NCI-H82 treated with DMSO at 0.1 percent for 48 hours (cell line): ENCODE data around the gene RASGRF2.
A peak's percentile ranks its signal among the peaks of the same experiment; 100 is the strongest.

Source experiments
- DNase-seq: peaks from one replicate; lab custom pipeline; 2025; ENCODE audit not compliant: unreplicated experiment; lab: John Stamatoyannopoulos, UW

Gene RASGRF2

DNA sequence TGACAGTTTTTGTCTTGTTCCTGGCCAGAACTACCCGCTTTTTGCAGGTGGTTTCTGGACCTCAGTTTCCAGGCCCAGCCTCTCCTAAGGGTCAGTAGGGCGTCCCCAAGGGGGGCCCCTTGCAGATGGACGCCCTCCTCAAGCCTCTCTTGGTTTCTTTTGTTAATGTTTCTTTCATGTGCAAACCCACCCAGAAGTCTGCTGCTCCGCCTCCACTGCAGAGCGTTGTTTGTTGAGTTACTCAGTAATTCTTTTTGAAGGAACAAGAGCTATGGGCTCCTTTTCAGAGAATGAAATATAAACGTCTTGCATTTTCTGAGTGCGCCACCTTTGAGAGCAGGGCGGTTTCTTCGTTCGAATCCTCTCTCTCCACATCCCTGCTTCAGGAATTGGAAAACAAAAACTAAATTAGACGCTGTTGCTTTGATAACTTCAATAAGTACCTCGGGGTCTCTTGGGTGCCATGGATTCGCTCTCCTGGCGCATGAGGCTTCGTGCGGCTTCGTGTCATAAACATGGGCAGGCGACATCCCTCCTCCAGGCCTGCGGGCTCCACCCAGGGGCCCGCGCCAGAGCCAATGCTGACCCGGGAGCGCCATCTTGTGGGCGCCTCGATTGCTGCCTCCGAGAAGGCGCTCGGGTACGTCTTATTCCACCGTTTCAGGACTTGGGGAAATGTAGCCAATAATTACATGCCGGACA, 234.6 kb downstream of the RASGRF2 start:
- DNase-seq: peak; percentile 40

DNA sequence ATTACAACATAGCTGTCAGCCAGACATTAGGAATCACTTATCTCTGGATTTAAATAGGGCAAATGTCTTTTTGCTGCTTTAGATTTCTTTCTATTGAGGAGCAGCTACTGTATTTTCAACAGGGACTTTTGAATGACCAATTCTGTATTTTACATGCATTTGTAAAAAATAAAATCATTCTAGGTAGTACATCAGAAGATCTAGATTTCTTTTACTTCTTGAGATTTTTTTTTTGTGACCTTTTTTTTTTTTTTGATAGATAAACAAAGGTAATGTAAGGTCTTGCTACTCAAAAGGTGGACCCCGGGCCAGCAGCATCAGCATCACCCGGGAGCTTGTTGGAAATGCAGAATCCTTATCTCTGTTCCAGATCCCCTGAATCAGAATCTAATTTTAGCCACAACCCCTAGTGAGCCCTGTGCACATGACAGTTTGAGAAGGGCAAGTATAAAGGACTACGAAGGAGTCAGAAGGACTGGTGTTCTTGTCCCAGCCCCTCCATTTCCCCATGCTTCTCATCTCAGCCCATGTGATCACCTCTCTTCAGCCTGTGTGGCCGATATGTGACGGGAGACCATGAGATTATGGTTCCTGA, 235.3 kb downstream of the RASGRF2 start:
- DNase-seq: no peak

DNA sequence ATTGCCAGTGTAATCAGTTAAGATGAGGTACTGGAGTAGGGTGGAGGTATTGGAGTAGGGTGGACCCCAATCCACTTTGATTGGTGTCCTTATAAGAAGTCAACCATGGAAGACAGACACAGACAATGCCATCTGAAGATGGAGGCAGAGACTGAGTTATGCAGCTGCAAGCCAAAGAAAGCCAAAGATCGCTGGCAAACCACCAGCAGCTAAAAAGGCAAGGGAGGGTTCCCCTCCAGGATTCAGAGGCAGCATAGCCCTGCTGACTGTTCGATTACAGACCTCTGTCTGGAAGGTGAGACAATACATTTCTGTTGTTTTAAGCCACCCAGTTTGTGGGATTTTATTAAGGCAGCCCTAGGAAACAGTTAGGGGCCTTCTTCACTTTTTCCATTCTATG, 242.5 kb downstream of the RASGRF2 start:
- no peak for DNase-seq

DNA sequence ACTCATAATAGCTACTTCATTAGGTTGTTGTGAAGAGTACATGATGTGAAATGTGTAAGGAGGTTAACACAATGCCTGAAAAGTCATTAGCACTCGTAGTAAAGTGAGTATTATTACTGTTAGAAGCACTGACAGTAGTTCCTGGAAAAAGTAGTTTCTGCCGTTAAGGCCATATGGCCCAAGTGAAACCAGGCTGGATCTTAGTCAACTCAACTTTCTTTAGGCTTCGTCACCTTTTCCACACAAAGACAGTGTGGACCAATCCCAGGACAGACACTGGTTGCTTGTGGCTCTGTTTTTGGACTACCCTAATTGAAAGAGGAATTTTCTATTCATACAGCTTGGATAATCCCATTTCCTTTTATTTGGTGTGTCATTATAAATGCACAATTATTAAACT, 243.6 kb downstream of the RASGRF2 start:
- no peak for DNase-seq

DNA sequence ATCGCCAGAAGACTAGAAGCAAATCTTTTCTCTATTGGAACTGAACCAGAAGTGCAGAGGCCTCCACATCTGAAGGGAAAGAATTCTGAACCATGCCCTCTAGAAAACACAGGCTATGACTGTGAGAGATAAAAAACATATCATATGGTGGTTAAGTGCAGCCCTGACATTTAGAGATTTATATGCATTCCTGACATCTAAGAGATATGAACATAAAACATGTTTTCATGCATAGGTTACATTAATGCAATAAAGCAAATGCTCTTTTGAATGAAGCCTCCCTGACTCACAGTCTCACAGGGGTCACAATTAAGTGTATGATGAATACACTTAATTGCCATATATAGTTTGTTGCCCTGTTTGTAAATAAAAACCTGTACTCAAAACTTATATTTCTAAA, 244.0 kb downstream of the RASGRF2 start:
- DNase-seq: no peak

DNA sequence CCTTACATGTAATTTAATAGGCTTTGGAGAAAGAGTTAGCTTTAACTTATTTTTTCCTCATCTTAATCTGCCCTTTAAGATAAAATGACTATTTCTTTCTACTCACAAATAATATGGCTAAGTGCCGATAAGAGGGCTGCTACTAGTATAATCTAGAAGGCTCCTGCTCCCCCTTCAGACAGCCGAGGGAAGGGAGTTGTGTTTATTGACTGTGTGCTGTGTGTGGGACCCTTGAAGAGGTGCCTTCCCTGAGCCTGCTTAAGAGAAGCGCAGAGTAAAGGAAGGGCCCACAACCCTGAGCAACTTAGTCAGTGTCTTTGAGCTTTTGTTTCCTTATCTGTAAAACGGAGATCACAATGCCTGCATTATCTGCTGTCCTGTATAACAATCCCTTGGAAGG, 244.9 kb downstream of the RASGRF2 start:
- DNase-seq: no peak

DNA sequence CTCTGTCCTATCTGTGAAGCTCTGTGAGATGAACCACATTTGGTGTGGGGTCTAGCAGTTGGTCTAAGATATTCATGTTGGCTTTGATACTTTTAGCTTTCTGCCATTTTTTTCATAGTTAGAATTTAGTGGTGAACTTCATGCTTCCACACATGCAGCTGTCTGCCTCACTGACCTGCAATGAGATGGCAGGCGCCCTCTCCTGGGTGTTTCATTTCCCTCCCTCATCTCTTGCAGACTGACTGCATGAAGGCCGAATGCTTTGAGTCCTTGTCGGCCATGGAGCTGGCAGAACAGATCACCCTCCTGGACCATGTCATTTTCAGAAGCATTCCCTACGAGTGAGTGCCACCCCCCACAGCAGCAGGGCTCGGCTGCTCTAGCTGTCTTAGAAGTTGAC, 246.8 kb downstream of the RASGRF2 start:
- DNase-seq: no peak

DNA sequence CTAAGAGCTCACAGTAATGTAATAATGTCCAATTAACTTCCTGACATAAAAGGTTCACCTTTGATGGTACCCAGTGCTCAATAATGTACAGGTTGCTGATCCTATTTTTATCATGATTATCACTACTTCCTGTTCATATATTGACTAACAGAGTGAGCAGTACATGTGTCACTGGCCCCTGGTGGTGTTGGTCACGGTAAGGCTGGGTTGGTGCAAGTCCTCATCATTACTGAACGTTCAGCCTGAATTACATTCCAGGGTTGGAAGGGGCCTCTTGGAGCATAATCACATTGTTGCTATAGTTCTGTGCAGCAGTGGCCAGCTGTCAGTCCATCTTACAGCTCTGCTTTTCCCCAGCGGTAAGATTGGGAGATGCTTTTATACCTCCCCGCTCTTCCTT, 248.7 kb downstream of the RASGRF2 start:
- no peak for DNase-seq

DNA sequence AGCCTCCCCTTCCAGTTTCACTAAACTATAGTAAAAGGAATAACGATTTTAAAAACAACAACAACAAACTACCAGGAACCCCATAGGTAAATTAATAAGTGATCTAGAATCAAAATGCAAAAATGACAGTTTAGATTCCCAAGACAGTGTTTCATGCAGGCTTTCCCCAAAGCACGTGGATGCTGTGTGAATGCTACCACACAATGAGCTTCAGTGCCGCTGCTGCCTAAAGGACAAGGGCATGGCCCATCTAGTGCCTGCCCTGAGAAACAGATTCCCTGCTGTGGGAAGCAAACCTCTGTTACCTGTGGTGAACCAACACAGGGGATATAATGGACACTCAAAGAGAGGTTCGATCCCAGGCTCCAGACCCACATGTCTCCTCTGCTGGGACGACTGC, 249.2 kb downstream of the RASGRF2 start:
- DNase-seq: no peak

DNA sequence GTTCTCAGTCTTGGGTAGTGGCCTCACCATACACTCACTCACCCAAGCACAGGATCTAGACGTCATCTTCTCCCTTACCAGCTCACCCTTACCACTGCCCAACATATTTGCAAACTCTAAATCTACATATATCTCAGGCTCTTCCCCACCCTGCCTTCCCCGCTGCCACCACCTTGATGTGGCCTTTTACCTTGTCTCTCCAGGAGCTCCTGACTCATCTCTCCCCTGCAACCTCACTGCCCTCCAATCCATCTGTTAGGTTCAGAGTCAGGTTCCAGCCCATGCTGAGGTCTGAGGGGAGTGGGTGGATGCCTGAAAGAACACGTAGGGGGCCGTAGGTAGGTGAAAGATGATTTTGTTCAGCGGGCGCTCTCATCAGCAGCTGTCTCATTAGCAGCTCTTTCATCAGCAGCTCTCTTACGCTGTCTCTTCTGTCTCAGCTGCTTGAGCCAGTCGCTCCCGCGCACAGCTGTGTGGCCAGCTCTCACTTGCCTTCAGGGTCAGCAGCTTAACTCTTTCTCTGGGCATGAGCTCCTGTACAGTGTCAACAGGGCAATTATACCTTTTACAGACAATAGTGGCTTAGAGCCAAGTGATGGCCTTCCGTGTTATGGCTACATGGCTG, 249.8 kb downstream of the RASGRF2 start:
- no peak for DNase-seq

DNA sequence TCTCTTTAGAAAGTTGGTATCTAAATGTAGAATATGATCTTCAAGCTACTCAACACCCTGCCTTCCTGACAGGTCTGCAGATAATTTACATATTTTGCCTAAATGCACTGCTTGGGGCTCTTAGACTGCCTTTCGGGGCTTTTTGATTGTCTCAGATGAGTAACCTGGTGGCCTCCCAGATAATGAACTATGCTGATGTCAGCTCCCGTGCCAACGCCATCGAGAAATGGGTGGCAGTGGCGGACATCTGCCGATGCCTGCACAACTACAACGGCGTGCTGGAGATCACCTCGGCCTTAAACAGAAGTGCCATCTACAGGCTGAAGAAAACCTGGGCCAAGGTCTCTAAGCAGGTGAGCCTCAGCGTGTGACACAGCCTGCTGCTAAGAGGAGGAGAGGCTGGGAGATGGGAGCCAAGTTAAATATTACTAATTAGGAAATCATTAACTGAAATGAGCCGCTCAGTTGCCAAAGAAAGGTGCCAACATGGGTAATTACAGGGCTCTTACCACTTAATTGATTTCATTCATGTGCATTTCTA, 252.1 kb downstream of the RASGRF2 start:
- DNase-seq: no peak

DNA sequence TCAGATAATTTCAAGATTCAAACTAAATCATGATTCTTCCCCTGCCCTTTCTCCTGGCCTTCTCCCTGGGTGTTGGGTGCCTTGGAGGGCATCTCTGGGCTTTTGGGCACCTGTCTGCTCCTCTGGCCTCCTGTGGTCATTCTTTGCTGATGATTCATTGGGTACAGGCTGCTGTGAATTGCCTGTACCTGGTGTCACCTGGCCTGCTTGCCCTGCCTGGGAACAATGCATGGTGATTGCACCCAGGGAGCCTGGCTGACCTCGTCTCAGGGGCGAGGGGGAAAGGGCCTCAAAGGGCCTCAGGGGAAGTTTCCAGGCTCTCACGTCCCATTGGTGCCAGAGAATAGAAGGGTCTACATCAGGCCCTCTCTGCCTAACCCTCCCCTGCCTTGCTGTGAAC, 252.9 kb downstream of the RASGRF2 start:
- DNase-seq: no peak

DNA sequence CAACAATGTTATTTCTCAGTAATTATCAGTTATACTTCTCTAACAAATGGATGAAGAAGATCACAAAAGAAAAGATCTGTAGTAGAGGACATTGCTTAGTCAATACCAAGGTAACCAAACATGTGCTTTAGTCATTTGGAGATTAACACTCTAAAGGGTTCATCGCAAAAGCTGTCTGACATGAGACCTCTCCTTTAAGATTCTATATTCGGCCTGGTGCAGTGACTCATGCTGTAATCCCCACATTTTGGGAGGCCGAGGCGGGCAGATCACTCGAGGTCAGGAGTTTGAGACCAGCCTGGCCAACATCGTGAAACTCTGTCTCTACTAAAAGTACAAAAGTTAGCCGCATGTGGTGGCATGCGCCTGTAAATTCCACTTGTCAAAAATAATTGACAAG, 254.7 kb downstream of the RASGRF2 start:
- no peak for DNase-seq

DNA sequence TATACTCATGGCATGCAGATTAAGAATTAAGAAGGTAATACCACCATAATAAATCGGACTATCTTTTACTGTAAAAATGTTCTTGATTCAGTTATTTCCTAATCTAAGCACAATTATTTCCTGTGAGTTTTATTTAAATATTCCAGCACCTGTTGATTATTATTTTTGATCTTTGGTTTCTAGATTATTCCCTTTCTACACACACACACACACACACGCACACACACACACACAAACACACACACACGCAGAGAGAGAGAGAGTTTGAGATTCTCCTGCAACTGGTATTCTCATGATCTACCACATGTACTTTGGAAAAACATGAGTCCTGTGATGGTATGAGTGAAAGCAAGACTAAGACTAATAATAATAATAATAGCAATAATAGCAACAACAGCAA, 256.0 kb downstream of the RASGRF2 start:
- no peak for DNase-seq

DNA sequence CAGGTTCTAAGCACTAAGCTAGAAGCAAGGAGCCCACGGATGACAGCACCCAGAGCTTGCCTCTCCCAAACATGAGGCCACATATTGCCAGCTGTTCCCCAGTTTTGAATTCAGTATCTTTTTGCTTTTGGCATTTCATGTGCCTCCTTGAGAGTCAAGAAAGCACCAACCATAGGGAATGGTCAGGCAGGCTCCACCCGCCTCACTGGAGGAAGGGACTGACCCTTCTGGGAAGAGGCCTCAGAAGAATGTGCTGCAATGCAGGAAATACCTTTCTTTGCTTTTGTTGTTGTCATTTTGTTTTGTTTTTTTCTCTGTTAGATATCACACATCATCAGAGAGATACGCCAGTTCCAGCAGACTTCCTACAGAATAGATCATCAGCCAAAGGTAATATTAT, 259.2 kb downstream of the RASGRF2 start:
- DNase-seq: no peak

DNA sequence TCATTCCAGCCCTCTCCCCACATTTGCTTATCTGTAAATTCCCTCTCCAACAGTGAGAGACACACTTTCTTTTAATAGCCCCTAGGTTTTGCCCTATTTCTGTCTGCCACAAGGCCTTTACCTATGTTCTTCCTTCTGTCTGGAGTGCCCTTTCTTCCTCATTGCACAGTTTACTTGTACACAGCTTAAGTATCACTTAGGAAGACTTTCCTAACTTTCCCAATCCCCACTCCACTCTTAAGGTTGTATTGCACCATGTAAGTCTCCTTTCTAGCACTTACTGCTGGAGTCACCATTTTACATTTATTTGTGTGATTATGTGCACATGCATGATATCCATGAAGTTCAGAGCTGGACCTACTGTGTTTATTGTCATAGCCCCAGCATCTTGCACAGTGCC, 262.1 kb downstream of the RASGRF2 start:
- DNase-seq: no peak

DNA sequence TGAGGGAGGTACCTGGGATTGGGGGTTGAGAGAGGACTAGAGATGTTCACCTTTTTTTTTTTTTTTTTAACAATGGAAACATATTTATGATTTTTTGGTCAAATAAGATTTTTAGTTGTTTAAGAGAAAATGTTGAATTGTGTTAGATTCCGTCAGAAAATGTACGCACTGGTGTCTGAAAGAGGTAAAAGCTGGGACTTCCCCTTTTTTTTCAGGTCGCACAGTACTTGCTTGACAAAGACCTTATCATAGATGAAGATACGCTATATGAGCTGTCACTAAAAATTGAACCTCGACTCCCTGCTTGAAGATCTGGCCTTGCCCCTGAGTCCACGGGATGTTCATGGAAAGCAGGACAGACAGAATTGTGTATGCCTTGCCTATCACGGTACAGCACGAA, 265.3 kb downstream of the RASGRF2 start:
- DNase-seq: no peak

DNA sequence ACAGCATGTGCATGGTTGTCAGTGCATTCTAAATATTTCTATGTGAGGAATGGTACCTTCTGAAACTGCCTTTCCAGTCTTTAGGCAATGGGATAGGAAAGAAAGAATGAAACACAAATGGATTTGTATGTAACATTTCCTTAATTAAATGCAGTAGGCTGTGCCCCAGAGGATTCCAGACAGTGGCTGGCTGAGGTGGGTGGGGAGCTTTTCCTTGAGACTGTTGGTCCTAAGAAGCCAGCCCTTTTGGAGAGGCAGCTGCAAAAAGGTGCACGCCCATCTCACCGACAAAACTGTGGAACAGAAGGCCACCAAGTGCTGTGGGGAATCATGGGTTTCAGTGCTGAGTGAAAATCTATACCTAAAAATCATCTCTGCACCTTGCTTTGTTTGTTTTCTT, 266.1 kb downstream of the RASGRF2 start:
- DNase-seq: no peak

DNA sequence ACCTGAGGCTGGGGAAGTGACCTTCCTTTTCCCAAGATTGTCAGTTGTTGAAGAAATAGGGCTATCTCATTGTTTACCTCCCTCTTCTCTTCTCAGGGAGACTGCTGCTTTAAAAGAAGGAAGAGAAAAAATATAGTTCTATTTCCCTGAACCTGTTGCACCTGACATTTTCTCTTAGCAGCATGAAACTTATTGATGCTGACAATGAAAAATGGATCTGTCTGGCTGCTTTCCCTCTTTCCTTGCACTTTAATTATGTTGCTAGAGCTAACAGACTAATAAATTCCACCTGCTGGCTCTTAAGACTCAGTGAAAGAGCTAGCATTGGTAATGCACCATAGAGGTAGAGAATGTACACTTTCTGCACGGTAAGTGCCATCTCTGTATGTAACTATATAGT, 266.8 kb downstream of the RASGRF2 start:
- DNase-seq: no peak

DNA sequence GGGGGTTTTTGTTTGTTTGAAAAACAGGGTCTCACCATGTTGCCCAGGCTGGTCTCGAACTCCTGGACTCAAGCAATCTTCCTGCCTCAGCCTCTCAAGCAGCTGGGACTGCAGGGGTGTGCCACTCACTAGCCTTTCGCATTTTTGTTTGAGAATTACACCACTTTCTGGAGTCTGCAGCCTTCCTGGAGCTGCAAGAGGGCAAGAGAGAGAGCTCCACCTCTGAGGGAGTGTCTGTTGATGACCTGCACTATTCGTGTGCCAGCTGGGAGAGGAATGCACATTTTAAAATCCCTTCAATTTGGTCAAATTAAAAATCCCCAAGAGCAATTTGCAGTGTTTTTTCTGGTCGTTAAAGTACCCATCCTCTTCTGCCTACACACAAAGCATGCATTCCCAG, 267.9 kb downstream of the RASGRF2 start:
- no peak for DNase-seq

DNA sequence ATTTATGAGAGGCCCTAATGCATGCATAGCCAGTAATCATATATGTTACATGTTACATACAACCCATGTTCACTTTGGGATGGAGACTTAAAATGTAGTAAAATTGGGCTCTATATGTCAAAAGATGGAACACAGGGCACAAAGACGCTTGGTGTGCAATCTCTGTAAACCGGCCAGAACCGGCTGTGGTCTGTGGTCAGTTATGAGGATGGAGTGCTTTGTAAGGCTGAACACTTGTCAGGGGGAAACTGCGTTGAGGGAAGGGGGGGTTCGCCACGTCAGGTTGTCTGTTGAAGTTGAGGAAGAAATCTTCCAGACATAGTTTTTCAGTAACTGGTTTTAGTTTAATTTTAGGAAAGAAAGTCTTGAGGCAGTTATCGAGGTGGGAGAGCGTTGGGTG, 270.3 kb downstream of the RASGRF2 start:
- DNase-seq: no peak

DNA sequence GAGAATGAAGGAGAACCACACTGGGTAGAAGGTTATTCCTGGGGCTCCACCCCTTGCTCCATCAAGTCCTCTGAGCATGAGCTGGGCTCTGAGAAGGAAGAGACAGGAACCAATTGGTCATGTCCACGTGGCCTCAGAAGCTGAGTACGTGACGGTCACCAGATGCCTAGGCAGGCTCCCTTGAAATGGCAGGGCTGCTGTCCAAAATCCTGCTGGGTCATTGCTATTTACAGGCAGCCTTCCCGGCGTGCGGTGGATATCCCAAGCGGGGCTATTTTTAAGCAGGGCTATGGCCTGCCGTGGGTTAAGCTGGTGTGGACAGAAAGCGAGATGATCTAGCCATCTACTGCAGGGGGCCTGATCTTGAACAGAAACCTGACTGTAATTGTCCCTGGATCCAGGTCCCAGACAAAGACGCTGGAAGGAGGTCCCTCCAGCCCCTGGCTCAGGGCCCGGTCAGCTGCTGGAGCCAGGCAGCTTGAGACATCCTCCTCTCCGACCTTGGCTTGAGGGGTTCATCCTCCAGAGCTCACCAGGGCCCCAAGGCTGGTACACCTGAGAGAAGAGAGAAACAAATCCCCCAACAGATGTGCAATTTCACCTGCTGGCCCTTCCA, 272.4 kb downstream of the RASGRF2 start:
- DNase-seq: no peak
